NCI-H128 (cell line): ENCODE data around the gene GABRE.

Experiments
- DNase-seq: peaks from one replicate; lab custom pipeline; 2025; ENCODE audit not compliant: unreplicated experiment; lab: John Stamatoyannopoulos, UW

Gene GABRE, protein sequence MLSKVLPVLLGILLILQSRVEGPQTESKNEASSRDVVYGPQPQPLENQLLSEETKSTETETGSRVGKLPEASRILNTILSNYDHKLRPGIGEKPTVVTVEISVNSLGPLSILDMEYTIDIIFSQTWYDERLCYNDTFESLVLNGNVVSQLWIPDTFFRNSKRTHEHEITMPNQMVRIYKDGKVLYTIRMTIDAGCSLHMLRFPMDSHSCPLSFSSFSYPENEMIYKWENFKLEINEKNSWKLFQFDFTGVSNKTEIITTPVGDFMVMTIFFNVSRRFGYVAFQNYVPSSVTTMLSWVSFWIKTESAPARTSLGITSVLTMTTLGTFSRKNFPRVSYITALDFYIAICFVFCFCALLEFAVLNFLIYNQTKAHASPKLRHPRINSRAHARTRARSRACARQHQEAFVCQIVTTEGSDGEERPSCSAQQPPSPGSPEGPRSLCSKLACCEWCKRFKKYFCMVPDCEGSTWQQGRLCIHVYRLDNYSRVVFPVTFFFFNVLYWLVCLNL

GRCh38 chrX:151974336-151975227, at the start of gene GABRE:
Gene GABRE (minus strand): TSS chrX:151974676. CDS start chrX:151974625, 51 bp downstream.
- DNase-seq = no peak

GRCh38 chrX:152020888-152021287, 46.4 kb upstream of the GABRE start:
- no peak for DNase-seq

- DNase-seq = no peak
These were observed 25.3 kb upstream of the GABRE start for GRCh38 chrX:151999813-152000212.

GRCh38 chrX:151997539-151997938, 23.1 kb upstream of the GABRE start:
- DNase-seq = no peak

DNA sequence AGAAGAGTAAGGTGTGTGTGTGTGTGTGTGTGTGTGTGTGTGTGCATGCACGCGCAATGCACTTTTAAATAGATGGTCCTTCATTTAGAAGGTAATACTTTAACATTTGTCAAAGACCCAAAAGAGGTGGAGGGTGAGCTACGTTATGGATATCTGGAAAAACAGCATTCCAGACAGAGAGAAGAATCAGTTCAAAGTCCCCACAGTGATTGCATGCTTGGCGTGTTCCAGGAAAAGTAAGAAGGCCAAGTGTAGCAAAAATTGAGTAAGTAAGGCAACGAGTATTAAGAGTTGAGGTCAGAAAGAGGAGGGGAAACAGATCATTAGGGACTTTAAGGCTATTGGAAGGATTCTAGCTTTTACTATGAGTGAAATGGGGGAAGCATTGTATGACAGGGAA, 21.9 kb upstream of the GABRE start:
- DNase-seq = no peak

GRCh38 chrX:151994476-151994875, 20.0 kb upstream of the GABRE start:
- no peak for DNase-seq

- no peak for DNase-seq
These were observed 14.3 kb upstream of the GABRE start for GRCh38 chrX:151988706-151989299.

GRCh38 chrX:151987108-151987507, 12.6 kb upstream of the GABRE start:
- DNase-seq = no peak

- no peak for DNase-seq
These were observed 11.5 kb upstream of the GABRE start for GRCh38 chrX:151985955-151986354.

DNA sequence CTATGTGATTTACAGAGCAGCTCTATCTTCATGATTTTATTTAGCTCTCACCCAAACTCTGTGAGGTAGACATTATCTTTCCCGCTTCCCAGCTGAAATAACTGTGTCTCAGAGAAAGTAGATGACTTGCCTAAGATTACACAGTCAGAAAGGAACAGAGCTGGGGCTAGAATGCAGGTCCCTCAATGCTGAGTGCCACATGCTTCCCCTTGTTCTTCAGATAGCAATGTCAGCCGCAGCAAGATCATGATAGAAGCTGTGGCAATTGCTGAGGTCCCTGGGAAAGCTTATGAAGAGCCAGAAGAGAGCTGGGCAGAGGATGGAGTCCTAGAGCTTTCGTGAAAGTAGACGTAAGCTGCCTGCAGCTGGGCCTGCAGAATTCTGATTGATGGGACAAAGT, 11.1 kb upstream of the GABRE start:
- no peak for DNase-seq

DNA sequence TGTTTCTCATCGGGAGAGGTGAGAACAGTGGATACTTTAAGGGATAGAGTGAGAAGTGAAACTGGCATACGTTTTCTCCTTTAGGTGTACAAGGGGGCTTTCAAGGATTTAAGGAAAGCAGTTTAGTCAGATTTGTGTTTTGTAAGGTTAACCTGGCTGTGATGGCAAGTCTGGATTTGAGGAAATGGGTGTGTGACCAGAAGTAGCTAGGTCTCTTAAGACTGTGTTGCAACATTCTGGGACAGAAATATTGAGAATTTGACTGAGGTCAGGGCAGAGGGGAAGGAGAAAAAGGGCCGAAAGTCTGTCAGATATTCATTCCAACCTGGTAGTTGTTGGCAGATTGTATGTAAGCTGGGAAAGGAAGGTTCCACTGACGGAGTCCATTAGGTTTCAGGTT, 10.4 kb upstream of the GABRE start:
- no peak for DNase-seq

DNA sequence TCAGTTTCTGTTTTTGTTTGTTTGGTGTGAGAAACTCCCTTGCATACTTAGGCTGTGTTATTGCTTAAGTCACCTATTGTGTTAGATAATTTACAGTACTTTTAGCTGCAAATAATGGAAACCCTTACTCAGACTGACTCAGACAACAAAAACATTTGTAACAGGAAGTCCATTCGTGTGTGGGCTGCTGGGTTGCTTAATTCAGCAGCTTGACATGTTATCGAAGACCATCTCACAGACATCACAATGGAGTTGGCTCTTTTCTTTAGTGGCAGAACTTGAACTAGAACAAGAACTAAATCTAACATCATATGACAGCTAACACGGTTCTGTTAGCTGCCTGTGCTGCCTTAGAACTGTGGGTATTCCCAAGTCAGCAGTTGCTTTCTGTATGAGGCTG, 9.9 kb upstream of the GABRE start:
- no peak for DNase-seq

DNA sequence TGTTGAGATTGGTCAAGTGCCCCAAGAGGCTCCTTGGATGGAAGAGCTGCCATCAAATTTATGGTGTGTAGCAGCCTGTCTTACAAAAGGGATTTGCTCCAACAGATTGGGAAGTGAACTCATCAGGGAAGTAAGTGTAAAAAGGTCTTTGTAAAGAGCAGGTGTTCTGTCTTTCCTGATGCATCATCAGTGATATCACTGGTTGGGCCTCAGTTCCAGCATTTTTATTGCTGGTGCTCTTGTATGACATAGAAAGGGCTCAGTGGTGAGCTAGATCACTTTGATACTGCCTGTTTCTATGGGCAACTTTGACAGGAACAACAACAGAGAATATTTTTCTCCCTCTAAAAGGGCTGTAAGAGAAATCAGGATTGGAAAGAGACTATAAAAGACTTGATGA, 8.7 kb upstream of the GABRE start:
- DNase-seq = no peak

DNA sequence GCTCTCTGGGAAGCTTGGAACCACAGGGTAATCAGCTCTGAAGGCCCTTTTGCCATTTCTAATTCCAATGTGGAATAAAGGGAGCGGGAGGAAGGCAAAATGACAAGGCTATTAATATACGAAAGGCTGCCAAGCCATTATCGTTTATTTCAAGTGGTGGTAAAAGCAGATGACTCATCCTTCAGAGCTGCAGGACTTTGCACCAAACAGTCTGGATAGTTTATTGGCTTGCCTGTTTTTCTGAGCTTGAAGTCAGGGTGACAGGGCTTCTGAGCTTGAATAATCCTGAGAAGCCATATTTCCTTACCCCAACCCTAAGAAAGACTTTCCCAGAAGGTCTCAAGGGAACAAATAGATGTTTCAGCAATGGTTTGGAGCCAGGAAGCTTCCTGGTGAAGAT, 7.7 kb upstream of the GABRE start:
- DNase-seq = no peak

GRCh38 chrX:151981129-151981528, 6.7 kb upstream of the GABRE start:
- DNase-seq = no peak

GRCh38 chrX:151977923-151978322, 3.4 kb upstream of the GABRE start:
- DNase-seq = no peak

DNA sequence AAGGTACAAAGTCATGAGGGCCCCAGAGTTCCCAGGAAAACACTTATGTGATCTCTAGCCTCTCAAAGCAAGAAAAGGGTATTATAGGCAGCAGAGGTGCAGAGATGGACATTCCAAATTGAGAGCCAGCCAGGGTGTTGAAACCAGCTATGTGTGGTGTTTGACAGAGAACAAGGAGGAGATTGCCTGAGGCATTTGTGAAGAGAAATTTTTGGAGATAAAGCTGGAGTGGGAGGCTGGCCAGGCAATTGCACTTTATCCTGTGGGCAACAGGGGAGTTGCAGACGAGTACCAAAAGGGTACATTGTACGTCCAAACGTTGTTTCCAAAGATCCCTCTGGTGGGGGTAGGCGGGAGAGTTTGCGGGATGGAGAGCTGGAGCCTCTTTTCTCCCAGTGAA, 2.5 kb upstream of the GABRE start:
- no peak for DNase-seq

- DNase-seq = no peak
These were observed 1.3 kb upstream of the GABRE start for GRCh38 chrX:151975736-151976275.

- DNase-seq = no peak
These were observed 735 bp upstream of the GABRE start for GRCh38 chrX:151975228-151975593.

- no peak for DNase-seq
These were observed 583 bp downstream of the GABRE start for GRCh38 chrX:151973851-151974335.

DNA sequence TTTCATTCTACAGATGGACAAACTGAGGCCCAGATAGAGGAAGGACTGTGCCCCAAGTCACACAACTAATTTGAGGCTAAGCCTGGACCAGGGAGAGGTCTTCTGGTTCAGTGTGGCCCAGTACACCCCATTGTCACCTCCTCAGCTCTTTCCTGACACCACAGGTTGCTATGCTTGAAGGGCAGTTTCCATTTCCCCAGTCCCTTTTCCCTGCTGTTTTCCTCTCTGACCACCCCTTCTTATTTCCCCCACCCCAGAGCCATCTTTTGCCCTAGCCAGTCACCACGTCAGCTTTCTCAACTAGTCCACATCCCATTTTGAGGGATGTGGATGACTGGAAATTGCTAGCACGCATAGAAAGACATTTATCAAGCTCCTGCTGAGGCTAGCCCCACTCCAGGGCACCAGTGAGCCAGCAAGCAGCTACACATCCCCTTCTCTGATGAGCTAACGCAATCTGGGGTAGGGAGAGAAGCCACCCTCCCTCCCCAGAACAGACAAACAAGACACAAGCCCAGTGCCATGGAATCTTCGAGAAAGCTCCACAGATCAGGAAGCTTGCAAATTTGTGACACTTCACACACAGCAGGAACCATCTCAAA, 1.3 kb downstream of the GABRE start:
- no peak for DNase-seq
